ENCODE results near the gene SLC43A3. TPM values are rescaled to one million over a fixed set of nuclear protein-coding genes. Genes with fewer than 3 reads are reported as not detected.

The SLC43A3 gene
- total RNA-seq, 1 donor from 2014 or later, result 211 TPM

GRCh38 chr11:57399972-57400578 lies 26.8 kb downstream of the SLC43A3 start:
- Histone ChIP-seq H3K27me3 (no peaks in the 10 kb centered on the region), H3K4me3 (no peak overlapping the region), H3K27ac (no peak overlapping the region), H3K36me3 (no peaks in the 10 kb centered on the region), H3K9me3 (no peaks in the 10 kb centered on the region), H3K4me1 (no peaks in the 10 kb centered on the region)
- no peak for DNase-seq (ENCODE audit: low spot score in 2 of 2)
- TF ChIP-seq, protein P1, sequence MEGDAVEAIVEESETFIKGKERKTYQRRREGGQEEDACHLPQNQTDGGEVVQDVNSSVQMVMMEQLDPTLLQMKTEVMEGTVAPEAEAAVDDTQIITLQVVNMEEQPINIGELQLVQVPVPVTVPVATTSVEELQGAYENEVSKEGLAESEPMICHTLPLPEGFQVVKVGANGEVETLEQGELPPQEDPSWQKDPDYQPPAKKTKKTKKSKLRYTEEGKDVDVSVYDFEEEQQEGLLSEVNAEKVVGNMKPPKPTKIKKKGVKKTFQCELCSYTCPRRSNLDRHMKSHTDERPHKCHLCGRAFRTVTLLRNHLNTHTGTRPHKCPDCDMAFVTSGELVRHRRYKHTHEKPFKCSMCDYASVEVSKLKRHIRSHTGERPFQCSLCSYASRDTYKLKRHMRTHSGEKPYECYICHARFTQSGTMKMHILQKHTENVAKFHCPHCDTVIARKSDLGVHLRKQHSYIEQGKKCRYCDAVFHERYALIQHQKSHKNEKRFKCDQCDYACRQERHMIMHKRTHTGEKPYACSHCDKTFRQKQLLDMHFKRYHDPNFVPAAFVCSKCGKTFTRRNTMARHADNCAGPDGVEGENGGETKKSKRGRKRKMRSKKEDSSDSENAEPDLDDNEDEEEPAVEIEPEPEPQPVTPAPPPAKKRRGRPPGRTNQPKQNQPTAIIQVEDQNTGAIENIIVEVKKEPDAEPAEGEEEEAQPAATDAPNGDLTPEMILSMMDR (IDR thresholded peaks at IDR 0.05), result no peak
- intact Hi-C loops (cut with DNase I), result no loop called here

DNA sequence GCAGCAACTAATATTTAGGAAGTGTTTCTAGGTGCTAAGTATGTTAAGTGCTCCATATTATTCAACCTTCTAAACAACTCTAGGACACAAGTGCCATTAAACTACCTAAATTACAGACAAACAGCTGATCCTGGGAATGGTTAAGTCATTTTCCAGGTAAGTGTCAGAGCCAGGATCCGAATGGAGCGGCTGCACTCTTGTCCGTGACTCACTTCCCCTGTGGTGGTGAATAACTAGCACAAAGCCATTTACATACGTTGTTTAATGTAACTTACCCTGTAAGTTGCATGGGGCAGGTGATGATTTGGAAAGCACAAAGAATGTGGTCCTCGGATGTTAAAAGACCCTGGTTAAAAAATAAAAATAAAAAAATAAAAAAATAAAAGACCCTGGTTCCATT lies 27.7 kb downstream of the SLC43A3 start:
- TF ChIP-seq, protein P1 (IDR thresholded peaks at IDR 0.05), result no peak
- no peak overlapping the region for H3K27ac ChIP-seq
- no peaks in the 10 kb centered on the region for H3K27me3 ChIP-seq
- intact Hi-C loops (cut with DNase I), result no loop called here
- DNase-seq (ENCODE audit: low spot score in 2 of 2), result no peak
- H3K4me1 ChIP-seq, result no peaks in the 10 kb centered on the region
- H3K4me3 ChIP-seq, result no peak overlapping the region
- H3K36me3 ChIP-seq, result no peaks in the 10 kb centered on the region
- no peaks in the 10 kb centered on the region for H3K9me3 ChIP-seq

GRCh38 chr11:57397394-57397990 lies 29.4 kb downstream of the SLC43A3 start:
- Histone ChIP-seq H3K4me3 (no peak overlapping the region), H3K27me3 (no peaks in the 10 kb centered on the region), H3K27ac (no peak overlapping the region), H3K36me3 (no peaks in the 10 kb centered on the region), H3K9me3 (no peaks in the 10 kb centered on the region), H3K4me1 (no peaks in the 10 kb centered on the region)
- intact Hi-C loops (cut with DNase I), result no loop called here
- DNase-seq (ENCODE audit: low spot score in 2 of 2), result no peak
- TF ChIP-seq, protein P1 (IDR thresholded peaks at IDR 0.05), result no peak

DNA sequence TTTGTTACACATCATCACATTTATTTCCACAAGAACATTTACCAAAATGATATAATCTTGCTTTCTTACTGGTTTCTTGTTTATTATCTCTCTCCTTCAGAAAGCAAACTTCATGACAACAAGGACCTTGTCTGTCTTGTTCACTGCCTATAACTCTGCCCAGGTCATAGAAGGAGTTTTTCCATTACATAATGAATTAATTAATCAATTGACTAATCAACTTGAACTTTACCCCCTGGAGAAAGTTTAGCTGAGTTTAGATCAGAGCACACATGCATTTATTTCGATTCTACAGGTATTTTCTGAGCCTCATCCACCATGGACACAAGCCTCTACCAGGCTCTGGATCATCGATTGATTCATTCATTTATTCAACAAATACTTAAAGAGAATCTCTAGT lies 30.2 kb downstream of the SLC43A3 start:
- Histone ChIP-seq H3K4me3 (no peak overlapping the region), H3K4me1 (no peaks in the 10 kb centered on the region), H3K27me3 (no peaks in the 10 kb centered on the region), H3K27ac (no peak overlapping the region), H3K36me3 (no peaks in the 10 kb centered on the region), H3K9me3 (no peaks in the 10 kb centered on the region)
- intact Hi-C loops (cut with DNase I), result no loop called here
- TF ChIP-seq, protein P1 (IDR thresholded peaks at IDR 0.05), result no peak
- DNase-seq (ENCODE audit: low spot score in 2 of 2), result no peak

DNA sequence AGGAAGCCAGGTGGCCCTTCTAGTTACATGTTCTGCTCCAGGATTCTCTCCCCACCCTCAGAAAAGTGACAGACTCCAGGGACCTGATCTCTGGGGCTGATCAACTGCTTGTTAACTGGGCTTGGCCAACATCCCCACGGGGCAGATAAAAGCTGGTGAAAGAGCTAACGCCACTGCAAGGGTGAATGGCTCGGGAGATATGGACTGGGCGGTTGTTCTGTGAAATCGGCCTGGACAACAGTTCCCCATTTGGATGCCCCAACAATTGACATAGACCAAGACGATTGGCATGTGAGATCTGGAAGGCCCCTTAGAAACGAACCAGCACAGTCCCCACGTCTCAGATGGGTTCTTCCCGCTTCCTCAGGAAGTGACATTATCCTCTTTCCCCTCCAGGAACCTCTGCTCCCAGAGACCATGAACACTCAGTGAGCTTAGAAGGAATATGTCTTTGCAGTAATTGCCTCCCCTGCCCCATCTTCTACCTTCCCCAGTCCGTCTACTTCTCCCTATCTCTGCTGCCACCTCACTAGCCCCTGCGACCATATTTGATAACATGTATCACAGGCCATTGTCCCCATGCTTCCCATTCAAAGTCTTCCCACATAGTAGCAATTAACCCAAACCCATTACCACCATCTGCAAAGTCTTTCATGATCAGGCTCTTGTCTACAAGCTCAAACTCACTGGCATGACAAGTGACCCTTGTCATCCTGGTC lies 30.9 kb downstream of the SLC43A3 start:
- Histone ChIP-seq H3K4me1 (no peaks in the 10 kb centered on the region), H3K36me3 (no peaks in the 10 kb centered on the region), H3K27ac (no peak overlapping the region), H3K27me3 (no peaks in the 10 kb centered on the region), H3K4me3 (no peak overlapping the region), H3K9me3 (no peaks in the 10 kb centered on the region)
- TF ChIP-seq, protein P1 (IDR thresholded peaks at IDR 0.05), result no peak
- no peak for DNase-seq (ENCODE audit: low spot score in 2 of 2)
- intact Hi-C loops (cut with DNase I), result no loop called here
